Bladder microvascular endothelial cell (primary cell): ENCODE measurements around the gene CHST4. TPM values are rescaled to one million over a fixed set of nuclear protein-coding genes. Genes with fewer than 3 reads are reported as not detected.

Experiments used
- total RNA-seq: library from RNA; depleted of rRNA; stranded (reverse); fragments of >200 nt; gene quantifications from 2 replicates; pipeline ENCODE4 v1.2.3, GENCODE V29; 2014

The CHST4 gene
- total RNA-seq = not detected in 2 replicates

DNA sequence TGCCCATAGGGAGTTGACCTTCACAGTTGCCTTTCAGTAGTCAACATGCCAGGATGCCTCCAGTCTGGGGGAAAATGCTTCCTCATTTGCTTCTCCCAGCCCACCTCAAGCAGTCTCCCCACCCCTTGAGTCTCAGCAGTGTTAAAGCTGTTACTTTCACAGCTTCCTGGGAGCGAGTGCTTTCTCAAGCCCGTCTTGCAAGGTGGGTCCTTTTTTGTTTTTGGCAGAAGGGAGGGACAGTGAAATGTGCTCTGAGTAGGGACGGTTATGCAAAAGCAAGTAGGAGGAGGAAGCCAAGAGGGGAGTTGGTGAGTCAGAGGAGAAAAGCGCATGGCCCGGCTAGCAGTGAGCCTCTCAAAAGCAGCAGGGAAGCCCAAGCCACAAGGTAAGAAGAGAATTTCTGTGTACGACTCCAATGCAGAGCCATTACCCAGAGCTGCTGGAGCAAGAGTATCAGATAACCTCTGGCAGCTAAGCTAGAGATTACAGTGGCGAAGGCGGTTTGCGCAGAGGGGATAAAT lies at the start of gene CHST4:
Gene CHST4 (plus strand): TSS at position 316 of the 521 bp plus-strand sequence. CDS start 10,252 bp downstream, outside the sequence.

DNA sequence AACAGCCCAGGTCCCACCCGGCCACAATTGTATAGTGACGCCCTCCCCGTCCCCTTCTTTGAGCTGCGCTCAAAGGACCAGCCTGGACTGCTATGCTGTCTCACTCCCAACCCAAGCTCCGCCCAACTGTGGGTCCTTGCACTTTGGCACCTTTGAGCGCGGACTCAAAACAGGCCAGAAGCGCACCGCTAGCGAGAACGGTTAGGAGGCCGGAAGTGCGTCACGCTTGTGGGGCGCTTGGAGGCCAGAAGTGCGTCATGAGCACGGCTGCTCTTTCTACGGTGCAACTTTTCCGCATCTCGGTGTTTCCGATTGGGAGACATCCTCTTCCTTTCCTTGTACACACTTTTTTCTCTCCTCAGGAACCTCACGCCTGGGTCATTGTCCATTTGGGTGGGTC lies 37.1 kb upstream of the CHST4 start, which contains the start of gene ZNF19:
Gene ZNF19 (minus strand): TSS at position 203 of the 400 bp plus-strand sequence. CDS start 7,210 bp downstream, outside the sequence.

DNA sequence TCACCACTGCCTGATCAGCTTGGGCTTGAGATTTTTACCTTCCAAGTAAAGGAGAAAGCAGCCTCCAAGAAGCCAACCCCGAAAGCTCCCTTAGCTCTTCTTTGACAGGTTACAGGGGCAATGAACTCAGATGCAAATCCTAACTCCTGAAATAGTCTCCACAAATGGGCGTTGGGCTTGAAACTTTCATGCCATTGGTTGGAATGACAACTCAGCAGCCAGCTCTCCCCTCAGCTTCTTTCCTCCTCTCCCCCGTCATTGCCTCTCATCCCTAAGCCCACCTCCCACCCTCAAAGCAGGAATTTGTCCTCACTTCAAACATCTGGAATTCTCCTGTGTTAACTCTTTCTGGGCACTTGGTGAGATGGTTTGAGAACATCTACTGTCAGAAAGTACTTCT lies 50.7 kb downstream of the CHST4 start, which contains the start of gene TAT:
Gene TAT (minus strand): TSS at position 122 of the 400 bp plus-strand sequence. CDS start 677 bp downstream, outside the sequence.

Other genes starting within 250 kb of the CHST4 start
- gene CMTR2, start 237.0 kb upstream of the CHST4 start, total RNA-seq = 18.0 and 30.4 TPM in 2 replicates
- 0.13 TPM in 1 of 2 replicates, not detected in the other for gene CALB2, start 167.7 kb upstream of the CHST4 start, total RNA-seq
- 0.16 TPM in 1 of 2 replicates, not detected in the other for gene TLE7, start 84.4 kb upstream of the CHST4 start, total RNA-seq
- gene ZNF23, start 64.2 kb upstream of the CHST4 start, total RNA-seq = 2.8 and 7.3 TPM in 2 replicates
- 0.65 and 2.1 TPM in 2 replicates for gene ZNF19, start 37.1 kb upstream of the CHST4 start, total RNA-seq
- not detected in 2 replicates for gene TAT, start 50.7 kb downstream of the CHST4 start, total RNA-seq
- under 0.01 and 0.25 TPM in 2 replicates for gene MARVELD3, start 99.8 kb downstream of the CHST4 start, total RNA-seq
- 3.9 and 9.1 TPM in 2 replicates for gene PHLPP2, start 198.3 kb downstream of the CHST4 start, total RNA-seq